ENCODE measurements around the gene TMEM167A. TPM values are rescaled to one million over a fixed set of nuclear protein-coding genes. Genes with fewer than 3 reads are reported as not detected.

Gene TMEM167A
- polyA plus RNA-seq, 3 donors = 50.3 to 337 (median 288) TPM

- Histone ChIP-seq H2AFZ (ENCODE audit: insufficient read depth, low read depth, low read length, poor library complexity, severe bottlenecking) (no peak overlapping the region), H3K9me3 (replicated peaks in 1 of 2; ENCODE audit: control insufficient read depth in 1 of 2, insufficient read depth in 1 of 2, low read length in 2 of 2) (peaks cover 12 to 22% of the 10 kb centered on the region in 2 donors), H3K9ac (ENCODE audit: insufficient read depth, low read length, poor library complexity, severe bottlenecking) (no peak overlapping the region), H3K4me2 (replicated peaks; ENCODE audit: extremely low read depth, low read length, poor library complexity, severe bottlenecking) (no peak overlapping the region), H3K27ac (ENCODE audit: low read depth in 1 of 2, low read length in 2 of 2) (no peak overlapping the region), H3K4me3 (replicated peaks in 1 of 3; ENCODE audit: low read depth in 2 of 3, low read length in 3 of 3) (no peak overlapping the region), H3K36me3 (replicated peaks in 1 of 2; ENCODE audit: control insufficient read depth in 1 of 2, insufficient read depth in 2 of 2, low read length in 2 of 2) (peaks cover 5 to 43% of the 10 kb centered on the region in 2 donors), H3K79me2 (ENCODE audit: insufficient read depth, low read length) (no peaks in the 10 kb centered on the region), H3K4me1 (ENCODE audit: control insufficient read depth in 1 of 2, insufficient read depth in 2 of 2, low read length in 2 of 2) (no peaks in the 10 kb centered on the region), H3K27me3 (ENCODE audit: control insufficient read depth in 2 of 2, insufficient read depth in 2 of 2, low read length in 2 of 2) (no peaks in the 10 kb centered on the region), H4K20me1 (ENCODE audit: insufficient read depth, low read length) (no peaks in the 10 kb centered on the region)
- peaks cover 38 to 55% of the 10 kb centered on the region in 2 donors for H3K36me3 Mint-ChIP-seq
- DNase-seq = no peak
- intact Hi-C loops (cut with micrococcal nuclease) = no loop called here
- peaks cover 16 to 35% (median 22%) of the 10 kb centered on the region in 7 donors for H3K9me3 Mint-ChIP-seq
- no CpG with 5 or more reads among the region's 1 CpG for WGBS (ENCODE audit: insufficient coverage)
- TF ChIP-seq, protein P1, sequence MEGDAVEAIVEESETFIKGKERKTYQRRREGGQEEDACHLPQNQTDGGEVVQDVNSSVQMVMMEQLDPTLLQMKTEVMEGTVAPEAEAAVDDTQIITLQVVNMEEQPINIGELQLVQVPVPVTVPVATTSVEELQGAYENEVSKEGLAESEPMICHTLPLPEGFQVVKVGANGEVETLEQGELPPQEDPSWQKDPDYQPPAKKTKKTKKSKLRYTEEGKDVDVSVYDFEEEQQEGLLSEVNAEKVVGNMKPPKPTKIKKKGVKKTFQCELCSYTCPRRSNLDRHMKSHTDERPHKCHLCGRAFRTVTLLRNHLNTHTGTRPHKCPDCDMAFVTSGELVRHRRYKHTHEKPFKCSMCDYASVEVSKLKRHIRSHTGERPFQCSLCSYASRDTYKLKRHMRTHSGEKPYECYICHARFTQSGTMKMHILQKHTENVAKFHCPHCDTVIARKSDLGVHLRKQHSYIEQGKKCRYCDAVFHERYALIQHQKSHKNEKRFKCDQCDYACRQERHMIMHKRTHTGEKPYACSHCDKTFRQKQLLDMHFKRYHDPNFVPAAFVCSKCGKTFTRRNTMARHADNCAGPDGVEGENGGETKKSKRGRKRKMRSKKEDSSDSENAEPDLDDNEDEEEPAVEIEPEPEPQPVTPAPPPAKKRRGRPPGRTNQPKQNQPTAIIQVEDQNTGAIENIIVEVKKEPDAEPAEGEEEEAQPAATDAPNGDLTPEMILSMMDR (IDR thresholded peaks at IDR 0.05) = no peak
- H3K4me3 Mint-ChIP-seq = no peak overlapping the region
- H3K27ac Mint-ChIP-seq = no peak overlapping the region
- no peaks in the 10 kb centered on the region for H3K4me1 Mint-ChIP-seq
- no peaks in the 10 kb centered on the region for H3K27me3 Mint-ChIP-seq (ENCODE audit: low read depth in 3 of 3)
These were observed 41.8 kb upstream of the TMEM167A start for GRCh38 chr5:83118976-83119375.

GRCh38 chr5:83118471-83118870 lies 41.3 kb upstream of the TMEM167A start:
- intact Hi-C loops (cut with micrococcal nuclease) = no loop called here

More at GRCh38 chr5:83118471-83118870, 41.3 kb upstream of the TMEM167A start:
- no peak overlapping the region for H3K4me3 Mint-ChIP-seq
- Histone ChIP-seq H3K36me3 (replicated peaks in 1 of 2; ENCODE audit: control insufficient read depth in 1 of 2, insufficient read depth in 2 of 2, low read length in 2 of 2) (peaks cover 7 to 48% of the 10 kb centered on the region in 2 donors), H2AFZ (ENCODE audit: insufficient read depth, low read depth, low read length, poor library complexity, severe bottlenecking) (no peak overlapping the region), H3K27me3 (ENCODE audit: control insufficient read depth in 2 of 2, insufficient read depth in 2 of 2, low read length in 2 of 2) (no peaks in the 10 kb centered on the region), H3K4me1 (ENCODE audit: control insufficient read depth in 1 of 2, insufficient read depth in 2 of 2, low read length in 2 of 2) (no peaks in the 10 kb centered on the region), H4K20me1 (ENCODE audit: insufficient read depth, low read length) (no peaks in the 10 kb centered on the region), H3K4me2 (replicated peaks; ENCODE audit: extremely low read depth, low read length, poor library complexity, severe bottlenecking) (no peak overlapping the region), H3K9me3 (replicated peaks in 1 of 2; ENCODE audit: control insufficient read depth in 1 of 2, insufficient read depth in 1 of 2, low read length in 2 of 2) (peaks cover 17 to 27% of the 10 kb centered on the region in 2 donors), H3K4me3 (replicated peaks in 1 of 3; ENCODE audit: low read depth in 2 of 3, low read length in 3 of 3) (no peak overlapping the region), H3K79me2 (ENCODE audit: insufficient read depth, low read length) (no peaks in the 10 kb centered on the region), H3K9ac (ENCODE audit: insufficient read depth, low read length, poor library complexity, severe bottlenecking) (no peak overlapping the region), H3K27ac (ENCODE audit: low read depth in 1 of 2, low read length in 2 of 2) (no peak overlapping the region)
- TF ChIP-seq, protein P1 (IDR thresholded peaks at IDR 0.05) = no peak
- peaks cover 21 to 40% (median 27%) of the 10 kb centered on the region in 7 donors for H3K9me3 Mint-ChIP-seq
- H3K36me3 Mint-ChIP-seq = peaks cover 42 to 60% of the 10 kb centered on the region in 2 donors
- no peak overlapping the region for H3K27ac Mint-ChIP-seq
- no peak for DNase-seq
- no CpG with 5 or more reads among the region's 1 CpG for WGBS (ENCODE audit: insufficient coverage)
- no peaks in the 10 kb centered on the region for H3K4me1 Mint-ChIP-seq
- H3K27me3 Mint-ChIP-seq (ENCODE audit: low read depth in 3 of 3) = no peaks in the 10 kb centered on the region

All from CD14-positive monocyte (primary cell).